DND-41 (cell line): ENCODE data around the gene EFEMP2.

Experiments used
- ATAC-seq: fragments of 200-7000 bp; cut with Tn5 transposase; 3 replicates; pipeline ENCODE4 v1.9.1; 2021; ENCODE audit warnings: low read depth; ENCODE audit not compliant: insufficient read depth
- DNase-seq: peaks from one replicate; pipeline ENCODE4 v3.0.0-alpha.2; 2020
- H2AFZ ChIP-seq: 2 replicates; pipeline ENCODE4 v1.6.0; 2012; ENCODE audit warnings: low read depth, low read length
- H3K27ac ChIP-seq: 2 replicates; pipeline ENCODE4 v1.5.1; 2012; ENCODE audit warnings: low read length, inconsistent platforms
- H3K27me3 ChIP-seq: fragments of 200-600 bp; sonication (generic); 2 replicates; pipeline ENCODE4 v1.6.0; 2012; ENCODE audit warnings: low read length, mild to moderate bottlenecking, inconsistent platforms; ENCODE audit not compliant: insufficient read depth, poor library complexity
- H3K36me3 ChIP-seq: 2 replicates; pipeline ENCODE4 v1.5.1; 2012; ENCODE audit warnings: low read length, inconsistent platforms; ENCODE audit not compliant: insufficient read depth
- H3K4me1 ChIP-seq: 2 replicates; pipeline ENCODE4 v1.5.1; 2012; ENCODE audit warnings: mild to moderate bottlenecking, low read length; ENCODE audit not compliant: insufficient read depth
- H3K4me2 ChIP-seq: 2 replicates; pipeline ENCODE4 v1.6.0; 2012; ENCODE audit warnings: mild to moderate bottlenecking, moderate library complexity, low read length, inconsistent platforms; ENCODE audit not compliant: insufficient read depth
- H3K4me3 ChIP-seq, 2 experiments: fragments of 200-600 bp in 1 of 2; shearing (Covaris generic) in 1 of 2; 2 replicates each; pipeline ENCODE4 v1.5.1; 2012 to 2016; ENCODE audit warnings: inconsistent platforms in 2 of 2, low read length in 2 of 2, mild to moderate bottlenecking in 2 of 2, low read depth in 1 of 2, moderate library complexity in 1 of 2
- H3K79me2 ChIP-seq: 2 replicates; pipeline ENCODE4 v1.6.0; 2012; ENCODE audit warnings: low read length, inconsistent platforms; ENCODE audit not compliant: insufficient read depth
- H3K9ac ChIP-seq: 2 replicates; pipeline ENCODE4 v1.6.0; 2012; ENCODE audit warnings: low read depth, mild to moderate bottlenecking, inconsistent platforms, low read length, moderate library complexity
- H3K9me3 ChIP-seq: 2 replicates; pipeline ENCODE4 v1.5.1; 2012; ENCODE audit warnings: low read length, moderate library complexity, mild to moderate bottlenecking, inconsistent platforms; ENCODE audit not compliant: insufficient read depth, severe bottlenecking
- H4K20me1 ChIP-seq: 2 replicates; pipeline ENCODE4 v1.6.0; 2012; ENCODE audit warnings: low read length; ENCODE audit not compliant: insufficient read depth
- CTCF ChIP-seq: IDR thresholded peaks from 2 replicates; pipeline ENCODE4 v1.5.1; 2012; ENCODE audit warnings: borderline replicate concordance, low read length, moderate library complexity, mild to moderate bottlenecking; ENCODE audit not compliant: poor library complexity, severe bottlenecking; ENCODE audit errors: extremely low read depth
- EZH2 ChIP-seq: IDR thresholded peaks from 3 replicates; pipeline ENCODE4 v1.6.1; 2012; ENCODE audit warnings: borderline replicate concordance, low read depth, mild to moderate bottlenecking, moderate library complexity, low read length, inconsistent platforms; ENCODE audit not compliant: severe bottlenecking

The EFEMP2 gene

GRCh38 chr11:65871811-65872548 is 620 bp downstream of the EFEMP2 start:
- Histone ChIP-seq H3K4me1 (peaks cover 19% of the 10 kb centered on the region), H3K79me2 (no peaks in the 10 kb centered on the region), H3K4me3 (no peak overlapping the region), H4K20me1 (peaks cover 5% of the 10 kb centered on the region; the same call in 1 of the 2 replicates), H2AFZ (no peak overlapping the region), H3K4me2 (no peak overlapping the region), H3K36me3 (peaks cover 5% of the 10 kb centered on the region), H3K27ac (no peak overlapping the region), H3K9ac (no peak overlapping the region), H3K9me3 (no peaks in the 10 kb centered on the region), H3K27me3 (no peaks in the 10 kb centered on the region)
- ATAC-seq: no peak
- DNase-seq: no peak
- TF ChIP-seq CTCF (no peak), EZH2 (no peak)

GRCh38 chr11:65870706-65871681 is 1.6 kb downstream of the EFEMP2 start:
- no peak overlapping the region for H3K27ac ChIP-seq

GRCh38 chr11:65870307-65870658 is 2.3 kb downstream of the EFEMP2 start:
- H3K27me3 ChIP-seq: no peaks in the 10 kb centered on the region
- no peak overlapping the region for H3K4me2 ChIP-seq
- H3K9ac ChIP-seq: no peak overlapping the region
- peaks cover 21% of the 10 kb centered on the region for H3K36me3 ChIP-seq
- DNase-seq (no peak), ATAC-seq (no peak)
- H3K79me2 ChIP-seq: no peaks in the 10 kb centered on the region
- H3K4me1 ChIP-seq: peaks cover 19% of the 10 kb centered on the region
- no peak for TF ChIP-seq EZH2
- no peak for TF ChIP-seq CTCF
- H4K20me1 ChIP-seq: peaks cover 10% of the 10 kb centered on the region
- H3K4me3 ChIP-seq: no peak overlapping the region
- H3K27ac ChIP-seq: no peak overlapping the region
- no peaks in the 10 kb centered on the region for H3K9me3 ChIP-seq
- no peak overlapping the region for H2AFZ ChIP-seq

More at GRCh38 chr11:65870706-65871681, 1.6 kb downstream of the EFEMP2 start:
- peaks cover 5% of the 10 kb centered on the region; the same call in 1 of the 2 replicates for H4K20me1 ChIP-seq
- peaks cover 14% of the 10 kb centered on the region for H3K36me3 ChIP-seq
- ATAC-seq (no peak), DNase-seq (no peak)
- no peak overlapping the region for H3K9ac ChIP-seq
- no peaks in the 10 kb centered on the region for H3K79me2 ChIP-seq
- no peak overlapping the region for H3K4me2 ChIP-seq
- TF ChIP-seq EZH2: no peak
- TF ChIP-seq CTCF: no peak
- H3K27me3 ChIP-seq: no peaks in the 10 kb centered on the region
- H3K4me1 ChIP-seq: peaks cover 19% of the 10 kb centered on the region
- no peaks in the 10 kb centered on the region for H3K9me3 ChIP-seq
- H2AFZ ChIP-seq: no peak overlapping the region
- no peak overlapping the region for H3K4me3 ChIP-seq
